HG03095 (cell line): ENCODE results near the gene SKAP1.
"Not testable (repeated sequence)": the region's sequence is repeated elsewhere in the genome, so short reads cannot be mapped to it uniquely, and the experiment has no call there.

Experiments used
- ATAC-seq: cut with Tn5 transposase; IDR thresholded peaks from one replicate; pipeline ENCODE4 v1.9.1; 2021; ENCODE audit warnings: moderate library complexity; ENCODE audit not compliant: unreplicated experiment

SKAP1 gene

DNA sequence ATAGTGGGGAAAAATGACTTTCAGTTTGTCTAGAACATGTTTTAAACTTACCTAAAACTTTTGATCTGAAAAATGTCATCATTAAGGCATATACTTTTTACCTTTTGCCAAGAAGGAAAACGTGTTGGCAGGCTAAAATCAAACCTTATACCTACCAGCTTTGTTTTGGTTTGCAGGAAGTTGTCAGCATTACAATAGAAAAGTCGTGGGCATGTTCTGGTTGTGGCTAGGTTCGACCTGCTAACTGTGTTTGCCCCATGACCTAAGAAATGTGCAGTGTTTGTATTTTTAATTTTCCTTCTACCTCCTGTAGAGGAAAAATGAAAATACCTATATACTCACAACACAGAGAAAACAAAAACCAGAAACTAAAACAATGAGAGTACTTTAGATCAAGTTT is 13.0 kb downstream of the SKAP1 start:
- no peak for ATAC-seq

DNA sequence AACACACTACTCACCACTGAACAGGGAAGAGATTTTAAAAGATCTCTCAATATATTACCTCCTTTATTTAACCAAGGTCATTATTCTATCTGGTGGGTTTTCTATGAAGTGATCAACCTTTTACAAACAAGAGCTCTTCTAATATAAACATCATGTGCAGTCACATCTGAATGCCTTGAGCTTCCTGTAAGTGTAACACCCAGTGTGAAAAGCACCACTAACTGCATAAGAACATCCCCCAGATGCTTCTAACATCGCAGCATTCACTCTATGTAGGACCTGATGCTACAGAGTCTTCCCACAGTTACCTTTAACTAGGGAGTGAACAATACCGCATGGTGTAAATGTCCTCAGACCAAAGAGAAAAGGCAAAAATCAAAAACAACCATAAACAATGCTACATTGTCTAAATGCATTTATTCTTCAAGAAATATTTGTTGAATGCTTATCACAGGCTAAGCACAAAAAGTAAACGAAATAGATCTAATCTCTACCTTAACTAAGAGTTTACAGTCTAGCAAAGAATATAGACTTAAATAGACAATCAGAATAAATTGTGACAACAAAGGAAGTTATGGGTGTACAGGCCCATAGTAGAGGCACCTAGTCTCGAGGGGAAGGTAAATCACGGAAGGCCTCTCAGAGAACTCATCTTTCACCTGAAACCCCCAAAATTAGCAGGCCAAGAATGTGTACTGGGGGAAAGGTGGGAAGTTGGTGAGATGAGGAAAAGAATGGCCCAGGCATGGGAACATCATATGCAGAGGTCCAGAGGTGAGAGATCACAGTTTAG is 16.2 kb downstream of the SKAP1 start:
- no peak for ATAC-seq

DNA sequence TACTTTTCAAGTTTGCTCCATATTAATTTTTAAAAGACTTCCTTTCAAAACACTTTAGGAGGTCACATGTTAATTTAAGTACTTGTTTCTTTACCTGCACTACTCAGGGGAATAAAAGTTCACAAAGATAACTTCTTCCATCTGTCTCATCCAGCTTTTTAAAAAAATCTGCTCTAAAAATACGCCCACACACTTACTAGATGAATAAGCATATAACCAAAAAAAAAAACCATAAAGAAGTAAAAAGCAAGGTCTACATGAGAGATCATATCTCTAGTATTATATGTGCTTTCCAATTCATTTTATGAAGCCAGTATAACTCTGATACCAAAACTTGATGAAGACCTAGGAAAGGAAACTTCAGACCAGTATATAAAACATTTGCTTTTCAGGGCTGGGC is 17.2 kb downstream of the SKAP1 start:
- ATAC-seq = no peak

DNA sequence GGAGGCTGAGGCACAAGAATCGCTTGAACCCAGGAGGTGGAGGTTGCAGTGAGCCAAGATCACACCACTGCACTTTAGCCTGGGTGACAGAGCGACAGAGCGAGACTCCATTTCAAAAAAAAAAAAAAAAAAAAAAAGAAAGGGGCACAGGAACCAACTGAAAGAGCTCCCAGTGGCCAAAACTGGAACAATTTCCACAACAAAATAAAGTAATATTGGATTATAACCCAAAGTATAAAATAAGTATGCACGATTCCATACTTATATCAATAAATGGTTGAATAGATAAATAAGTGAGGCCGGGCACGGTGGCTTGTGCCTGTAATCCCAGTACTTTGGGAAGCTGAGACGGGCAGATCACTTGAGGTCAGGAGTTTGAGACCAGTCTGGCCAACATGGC is 19.2 kb downstream of the SKAP1 start:
- not testable (repeated sequence) for ATAC-seq

DNA sequence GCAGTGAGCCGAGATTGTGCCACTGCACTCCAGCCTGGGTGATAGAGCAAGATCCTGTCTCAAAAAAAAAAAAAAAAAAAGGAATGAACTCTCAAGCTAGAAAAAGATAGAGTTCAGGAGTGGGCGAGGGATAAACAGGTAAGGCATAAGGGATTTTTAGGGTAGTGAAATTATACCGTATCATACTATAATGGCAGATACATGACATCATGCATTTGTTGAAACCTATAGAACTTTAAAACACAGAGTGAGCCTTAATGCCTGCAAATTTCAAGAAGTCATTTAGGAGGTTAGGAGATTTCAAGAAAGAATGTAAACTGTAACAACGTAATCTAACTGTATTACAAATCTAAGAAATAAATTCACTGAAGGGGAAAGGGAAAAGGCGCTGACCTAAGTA is 20.4 kb downstream of the SKAP1 start:
- no peak for ATAC-seq

DNA sequence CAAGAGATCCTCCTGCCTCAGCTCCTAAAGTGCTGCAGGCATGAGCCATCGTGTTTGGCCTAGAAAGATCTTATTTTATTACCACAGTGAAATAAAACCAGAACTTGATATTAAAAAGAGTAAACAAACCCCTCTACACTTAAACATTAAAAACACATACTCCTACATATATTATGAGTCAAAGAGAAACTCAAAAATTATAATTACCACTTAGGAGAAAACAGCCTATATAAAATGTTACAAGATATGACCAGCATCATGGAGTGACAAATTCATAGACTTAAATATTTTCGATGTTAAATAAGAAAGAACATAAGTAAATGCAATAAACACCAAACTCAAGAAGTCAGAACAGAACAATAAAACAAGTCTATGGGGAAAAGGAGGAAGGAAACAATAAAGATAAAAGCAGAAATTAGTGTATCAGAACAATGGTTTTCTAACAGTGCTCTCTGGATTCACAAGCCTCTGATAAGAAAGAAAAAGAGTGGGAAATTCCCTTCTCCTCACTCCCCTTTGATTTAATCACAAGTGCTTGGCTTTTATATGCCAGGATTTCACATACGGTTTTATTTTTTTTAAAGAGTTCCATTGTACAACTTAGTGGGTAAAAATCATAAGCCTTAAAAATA is 23.0 kb downstream of the SKAP1 start:
- no peak for ATAC-seq

DNA sequence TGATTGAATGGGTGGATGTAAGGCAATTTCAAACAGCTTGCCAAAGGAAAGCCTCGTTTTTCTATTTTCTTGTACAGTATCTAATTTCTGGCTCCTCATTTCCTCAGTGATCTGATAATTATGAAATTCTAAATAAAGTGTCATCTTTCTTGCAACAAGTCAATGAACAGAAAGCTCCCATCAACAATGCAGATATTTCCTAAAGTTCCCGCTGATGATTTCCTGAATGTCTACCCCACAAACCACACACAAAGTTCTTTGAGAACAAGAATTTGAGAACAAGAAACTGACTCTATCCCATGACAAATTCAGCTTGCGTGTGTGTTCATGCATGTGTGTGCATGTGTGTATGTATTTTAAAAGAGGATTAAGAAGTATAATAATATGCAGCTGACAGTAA is 35.2 kb downstream of the SKAP1 start:
- ATAC-seq = no peak

DNA sequence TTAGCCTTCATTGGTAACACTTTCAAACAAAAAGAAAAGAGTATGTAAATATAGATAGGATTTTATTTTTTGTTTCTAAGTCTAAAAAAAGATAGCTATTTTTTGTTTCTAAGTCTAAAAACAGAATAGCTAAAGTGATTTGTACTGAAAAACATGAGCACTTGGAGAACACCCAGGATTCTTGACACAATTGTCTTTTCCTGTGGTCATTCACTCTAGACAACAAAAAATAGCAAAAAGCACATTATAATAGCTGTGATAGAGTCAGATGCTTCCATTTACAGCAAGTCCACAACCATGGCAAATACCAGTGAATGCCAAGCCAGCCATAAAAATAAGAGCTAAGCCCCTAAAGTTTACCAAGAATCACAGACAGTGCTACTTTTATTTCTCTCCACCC is 36.7 kb downstream of the SKAP1 start:
- ATAC-seq = no peak

DNA sequence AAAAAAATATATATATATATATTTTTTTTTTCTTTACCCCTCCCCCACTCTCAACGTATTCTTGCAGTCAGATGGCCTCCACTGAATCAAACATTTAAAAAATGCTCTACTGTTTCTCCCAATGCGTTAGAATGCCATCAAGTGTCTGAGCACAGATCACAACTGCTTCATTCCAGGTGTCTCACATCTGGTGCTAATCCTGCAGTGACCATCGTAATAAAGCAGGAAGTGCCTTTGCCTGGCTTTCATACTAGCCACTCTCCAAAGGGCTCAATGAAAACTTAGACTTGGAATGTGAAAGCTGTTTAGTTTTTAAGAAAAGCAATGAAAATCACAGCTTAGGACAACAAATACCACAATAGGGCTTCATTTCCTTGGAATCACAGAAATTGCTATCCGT is 37.2 kb downstream of the SKAP1 start:
- ATAC-seq = no peak

DNA sequence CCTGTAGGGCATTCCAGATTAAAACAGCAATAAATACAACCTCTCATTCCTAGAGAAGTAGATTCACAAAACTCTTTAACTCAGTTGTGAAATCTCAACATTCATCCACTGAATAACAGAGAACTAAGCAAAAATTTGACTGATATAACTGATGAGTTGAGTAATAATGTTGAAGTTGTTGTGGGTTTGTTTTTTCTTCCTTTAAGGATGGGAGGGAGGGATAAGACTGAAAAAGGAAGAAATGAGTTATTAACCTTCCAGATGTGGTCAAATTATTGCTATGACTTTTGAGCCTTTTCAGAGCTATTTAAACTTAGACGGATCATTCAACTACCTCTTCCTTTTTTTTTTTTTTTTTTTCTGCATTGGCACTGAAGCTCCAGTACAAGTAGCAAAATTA is 38.6 kb downstream of the SKAP1 start:
- ATAC-seq = no peak

DNA sequence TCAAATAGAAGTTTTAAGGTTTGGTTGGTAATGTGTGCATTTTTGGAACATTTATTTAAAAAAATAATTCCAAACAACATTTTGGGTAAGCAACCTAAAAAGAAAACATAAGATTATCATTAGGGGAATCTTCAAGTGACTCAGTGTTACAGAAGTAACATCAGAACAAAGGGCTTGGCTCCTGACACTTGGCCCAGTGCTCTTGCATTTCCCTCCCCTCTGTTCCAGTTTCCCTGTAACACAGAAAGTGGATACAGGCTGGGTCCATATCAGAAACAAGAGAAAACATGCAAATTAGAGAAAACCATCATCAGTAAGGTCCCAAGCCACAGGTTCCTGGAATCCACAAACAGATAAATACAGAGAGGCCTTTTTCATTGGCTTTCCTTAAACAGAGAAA is 40.1 kb downstream of the SKAP1 start:
- ATAC-seq = no peak

DNA sequence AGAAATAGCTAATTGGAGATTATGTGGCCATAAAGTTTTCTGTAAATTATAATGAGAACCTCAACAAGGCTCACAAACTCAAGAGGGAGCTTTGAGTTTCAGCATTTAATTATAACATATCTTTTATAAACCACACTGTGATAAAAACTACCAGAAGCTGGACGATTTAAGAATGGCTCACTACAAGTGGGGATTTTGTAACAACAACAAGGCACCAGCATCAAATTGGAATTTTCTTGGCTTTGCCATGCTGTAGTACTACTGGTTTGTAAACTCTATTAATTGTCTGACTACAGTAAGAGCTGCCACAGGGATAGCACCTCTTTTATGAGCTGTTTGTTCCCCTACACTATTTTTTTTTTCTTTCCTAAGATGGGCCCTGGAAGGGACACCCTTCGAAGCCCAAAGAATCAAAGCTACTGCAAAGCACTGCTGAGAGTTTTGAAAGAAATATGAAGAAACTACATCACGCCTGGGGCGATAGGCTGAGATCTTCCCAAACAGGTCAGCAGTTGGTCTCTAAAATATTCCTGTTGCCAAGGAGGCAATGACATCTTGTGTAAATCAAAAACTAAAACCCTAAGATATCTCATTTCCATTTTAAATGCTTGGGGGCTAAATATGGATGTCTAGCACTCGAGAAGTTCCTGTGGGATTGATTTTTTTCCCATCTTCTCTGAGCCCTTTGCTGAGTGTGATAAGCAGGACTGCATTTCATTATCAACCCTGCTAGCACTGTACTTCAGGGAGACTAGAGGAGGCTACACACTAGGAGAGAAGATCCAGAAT is 40.9 kb downstream of the SKAP1 start:
- no peak for ATAC-seq

DNA sequence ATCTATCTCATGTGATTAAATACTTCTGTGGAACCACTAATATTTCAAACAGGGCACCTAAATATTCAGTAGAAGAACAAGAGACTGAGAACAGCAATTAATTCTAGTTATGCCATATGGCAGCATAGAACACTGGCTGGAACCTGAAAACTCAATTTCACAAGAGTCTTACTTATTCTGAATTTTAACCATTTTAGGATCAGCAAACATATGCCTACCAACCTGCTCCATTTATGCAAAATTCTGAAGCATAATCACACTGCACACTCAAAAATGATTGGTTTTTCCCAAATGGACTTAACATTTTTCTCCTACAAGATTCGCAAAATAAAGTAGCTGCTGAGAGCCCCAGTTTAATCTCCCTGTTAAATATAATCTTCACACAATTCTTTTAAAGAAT is 43.2 kb downstream of the SKAP1 start:
- ATAC-seq = no peak

DNA sequence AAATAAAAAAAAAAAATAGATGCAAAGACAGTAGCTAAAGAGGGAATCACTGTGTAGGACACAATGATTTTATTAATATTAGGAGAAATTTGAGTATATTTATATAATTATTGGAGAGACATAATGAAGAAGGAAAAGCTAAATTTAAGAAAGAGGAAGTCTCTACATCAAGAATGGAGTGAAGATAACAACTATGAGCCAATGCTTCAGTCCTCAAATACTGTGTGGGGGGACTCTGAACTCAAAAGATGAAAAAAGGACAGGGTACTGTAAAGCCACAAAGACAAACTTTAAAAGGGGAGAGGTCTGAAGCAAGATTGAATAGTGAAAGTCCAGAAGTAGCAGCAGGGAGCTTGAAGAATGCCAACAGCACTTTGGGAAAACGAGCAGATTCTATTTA is 44.7 kb downstream of the SKAP1 start:
- ATAC-seq = no peak

DNA sequence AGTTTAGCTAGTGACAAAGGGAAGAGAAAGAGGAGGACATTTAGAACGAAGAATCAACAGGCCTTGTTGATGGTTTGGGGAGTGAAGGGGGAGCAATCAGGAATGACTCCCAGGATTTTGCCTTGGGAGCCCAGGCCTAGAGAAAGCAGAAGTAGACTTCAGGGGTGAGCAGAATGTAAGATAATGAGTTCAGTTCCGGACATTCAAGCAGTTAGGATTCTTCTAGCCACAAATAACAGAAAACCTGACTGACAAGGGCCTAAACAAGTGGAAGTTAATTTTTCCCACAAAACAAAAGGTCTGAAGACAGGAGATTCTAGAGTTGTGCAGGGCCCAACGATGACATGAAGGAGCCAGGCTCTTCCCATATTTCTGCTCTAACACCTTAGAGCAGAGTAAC is 45.9 kb downstream of the SKAP1 start:
- no peak for ATAC-seq

DNA sequence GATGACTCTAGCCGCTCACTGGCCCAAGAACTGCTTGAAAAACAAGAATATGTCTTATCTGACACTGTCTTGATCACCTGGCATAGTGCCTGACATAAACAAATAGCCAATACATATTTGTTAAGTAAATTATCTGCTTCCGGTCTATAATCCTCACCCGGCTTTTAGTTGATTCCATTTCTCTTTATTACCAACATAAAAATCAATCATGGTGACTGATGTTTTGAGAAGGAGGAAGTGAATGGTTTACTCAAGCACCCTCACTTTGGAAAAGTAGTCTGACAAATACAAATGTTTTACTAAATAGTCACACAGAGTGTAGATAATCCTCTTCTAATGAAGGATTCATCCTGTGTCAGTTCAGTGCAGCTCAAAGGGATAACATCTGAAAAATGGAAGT is 47.0 kb downstream of the SKAP1 start:
- no peak for ATAC-seq

DNA sequence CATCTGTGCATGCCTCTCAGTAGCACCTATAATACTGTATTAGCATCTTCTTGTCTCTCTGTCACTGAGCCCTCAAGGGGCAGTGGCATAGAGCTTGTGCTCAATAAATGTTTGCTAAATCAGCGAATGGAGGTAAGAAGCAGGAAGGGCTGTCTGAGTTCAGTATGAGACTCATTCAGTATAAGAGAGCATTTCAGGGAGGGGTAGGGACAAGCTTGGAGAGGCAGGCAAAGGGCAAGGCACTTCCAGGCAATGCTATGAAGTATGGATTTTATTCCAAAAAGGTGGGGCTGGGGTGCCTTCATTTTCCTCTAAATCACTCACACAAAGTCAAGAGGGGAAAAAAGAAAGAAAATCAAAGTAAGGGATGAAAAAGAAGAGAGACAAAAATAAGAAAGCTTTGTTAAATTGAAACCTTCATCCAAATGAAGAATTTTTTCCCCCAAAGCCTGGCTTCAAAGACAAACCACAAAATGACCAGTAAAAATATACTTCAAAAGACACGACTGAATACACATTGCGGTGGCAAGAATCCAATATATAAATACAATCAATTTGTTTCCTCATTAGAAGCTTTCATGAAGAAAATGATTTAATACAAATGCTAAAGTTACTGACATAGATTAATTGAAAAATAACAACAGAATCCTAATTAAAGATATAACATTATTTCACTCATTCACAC is 51.2 kb downstream of the SKAP1 start:
- ATAC-seq = no peak

DNA sequence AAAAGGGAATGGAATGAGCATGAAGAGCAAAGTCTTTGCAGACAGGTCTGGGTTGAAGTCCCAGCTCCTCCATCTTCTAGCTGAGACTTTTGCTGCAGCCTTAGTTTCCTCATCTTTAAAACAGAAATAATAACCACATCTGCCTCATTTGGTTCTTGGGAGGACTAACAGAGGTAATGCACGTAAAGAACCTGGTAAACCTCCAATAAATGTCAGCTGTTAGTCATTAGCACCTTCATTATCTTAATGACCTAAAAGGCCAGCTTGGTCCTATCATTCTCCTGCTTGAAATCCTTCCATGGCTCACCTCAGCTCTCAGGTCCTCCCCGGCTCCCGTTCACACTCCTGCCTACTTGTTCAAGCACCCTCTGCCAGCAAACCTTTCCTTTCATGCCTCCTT is 51.8 kb downstream of the SKAP1 start:
- ATAC-seq = no peak

DNA sequence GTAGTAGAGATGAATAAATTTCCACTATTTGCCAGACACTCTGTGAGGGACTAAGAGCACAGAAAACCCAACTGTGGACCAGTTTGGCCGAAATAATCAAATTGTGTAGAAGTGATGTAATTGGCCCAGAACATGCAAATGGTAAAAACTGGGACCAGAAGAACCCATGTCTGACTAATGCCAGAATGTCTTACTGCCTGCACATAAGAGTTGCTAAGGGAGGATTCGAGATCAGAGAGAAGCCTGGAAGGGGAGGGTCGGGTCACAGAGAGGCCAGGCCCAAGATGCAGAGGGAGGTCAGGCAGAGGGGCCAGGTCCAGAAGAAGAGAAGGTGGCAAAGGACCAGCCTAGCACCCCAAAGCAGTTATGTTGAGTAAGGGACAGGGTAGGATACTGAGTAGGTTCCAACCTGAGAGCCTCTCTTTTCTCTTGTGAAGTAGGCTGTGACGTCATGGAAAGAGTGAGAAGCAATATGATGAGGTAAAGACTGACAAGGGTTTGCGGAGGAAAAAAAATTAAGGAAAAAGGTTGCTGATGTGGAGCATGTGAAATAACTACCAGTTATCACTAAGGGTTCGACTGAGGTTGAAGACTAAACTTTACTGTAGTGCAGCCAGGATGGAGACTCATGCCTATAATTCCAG is 53.2 kb downstream of the SKAP1 start:
- no peak for ATAC-seq

DNA sequence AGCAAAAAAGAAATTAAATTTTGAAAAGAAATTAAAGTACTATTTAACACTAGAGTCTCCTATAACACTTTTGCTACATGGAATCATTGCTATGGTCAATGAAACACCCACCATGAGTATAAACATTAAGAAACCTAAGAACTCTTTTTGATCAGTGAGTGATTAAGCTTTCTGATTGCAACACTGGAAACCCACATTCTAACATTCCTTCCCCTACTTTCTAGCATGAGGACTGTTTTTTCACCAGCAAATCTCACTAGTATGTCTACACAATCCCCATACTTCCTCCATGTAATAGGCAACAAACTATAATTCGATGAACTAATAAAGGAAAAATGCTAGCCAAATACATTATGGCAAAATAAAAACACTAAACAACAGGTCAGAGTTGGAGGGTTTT is 54.7 kb downstream of the SKAP1 start:
- no peak for ATAC-seq

DNA sequence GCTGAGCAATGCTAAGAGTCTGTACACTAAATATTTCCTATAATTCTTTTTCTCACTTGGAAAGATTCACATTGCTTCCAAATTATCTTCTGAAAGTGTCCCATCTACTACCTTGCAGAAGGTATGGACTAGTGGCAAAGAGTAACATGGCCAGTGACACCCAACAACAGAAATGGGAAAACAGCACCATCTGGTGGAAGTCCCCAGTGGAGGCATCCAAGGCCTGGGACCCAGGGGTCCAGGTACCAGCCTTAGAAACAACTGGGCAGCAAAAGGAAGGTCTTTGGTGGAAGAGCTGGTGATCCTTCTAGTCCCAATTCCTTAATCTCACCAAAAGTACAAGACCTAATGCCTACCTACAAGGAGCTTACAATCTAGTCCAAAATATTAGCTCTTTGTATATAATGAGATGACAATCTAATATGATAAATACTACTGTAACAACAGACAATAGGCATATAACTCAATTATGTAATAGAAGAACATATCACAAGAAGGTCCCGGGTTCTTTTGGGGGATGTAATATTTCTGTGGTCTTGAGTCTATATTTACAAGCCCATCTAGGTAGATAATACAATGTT is 55.3 kb downstream of the SKAP1 start:
- no peak for ATAC-seq
